ENCODE results near the gene KLHL40.

The KLHL40 gene

GRCh38 chr3:42689421-42690014 is 4.2 kb downstream of the KLHL40 start:
- no peak for DNase-seq (ENCODE audit: low read depth)

- DNase-seq (ENCODE audit: low read depth) = no peak
Observed at GRCh38 chr3:42690191-42690590, 4.9 kb downstream of the KLHL40 start.

- DNase-seq (ENCODE audit: low read depth) = no peak
Observed at GRCh38 chr3:42690766-42691680, 5.7 kb downstream of the KLHL40 start.

- DNase-seq (ENCODE audit: low read depth) = no peak
Observed at GRCh38 chr3:42691816-42692666, 6.7 kb downstream of the KLHL40 start.

- no peak for DNase-seq (ENCODE audit: low read depth)
Observed at GRCh38 chr3:42692667-42693529, 7.6 kb downstream of the KLHL40 start.

GRCh38 chr3:42693530-42693930 is 8.2 kb downstream of the KLHL40 start:
- DNase-seq (ENCODE audit: low read depth) = no peak

- DNase-seq (ENCODE audit: low read depth) = no peak
Observed at GRCh38 chr3:42694366-42694765, 9.0 kb downstream of the KLHL40 start.

GRCh38 chr3:42696356-42697288 is 11.3 kb downstream of the KLHL40 start:
- no peak for DNase-seq (ENCODE audit: low read depth)

- DNase-seq (ENCODE audit: low read depth) = no peak
Observed at GRCh38 chr3:42697289-42698051, 12.1 kb downstream of the KLHL40 start.

- DNase-seq (ENCODE audit: low read depth) = no peak
Observed at GRCh38 chr3:42698216-42698910, 13.0 kb downstream of the KLHL40 start.

- DNase-seq (ENCODE audit: low read depth) = no peak
Observed at GRCh38 chr3:42698911-42699230, 13.5 kb downstream of the KLHL40 start.

- DNase-seq (ENCODE audit: low read depth) = no peak
Observed at GRCh38 chr3:42699511-42699971, 14.2 kb downstream of the KLHL40 start.

GRCh38 chr3:42700366-42701288 is 15.3 kb downstream of the KLHL40 start:
- no peak for DNase-seq (ENCODE audit: low read depth)

- DNase-seq (ENCODE audit: low read depth) = peak; percentile 63
Observed at GRCh38 chr3:42701371-42702065, 16.2 kb downstream of the KLHL40 start.

GRCh38 chr3:42702066-42702951 is 17.0 kb downstream of the KLHL40 start, which contains the start of gene HHATL:
TSS of gene HHATL (minus strand) at chr3:42702798. CDS start at chr3:42700826, 1,972 bp downstream.
- DNase-seq (ENCODE audit: low read depth) = no peak

Data from EH (cell line).